K562 (cell line): Measurements from ENCODE around the gene SLIT1. TPM values are rescaled to one million over a fixed set of nuclear protein-coding genes. Genes with fewer than 3 reads are reported as not detected.

Experiments
- ATAC-seq: fragments of 200-7000 bp; cut with Tn5 transposase; 3 replicates; pipeline ENCODE4 v1.9.1; 2020; ENCODE audit warnings: moderate library complexity
- BruUV-seq: library from RNA; stranded (reverse); fragments of 400-500 nt; replicated peaks from 2 replicates; lab custom pipeline; 2021; lab: Mats Ljungman, UMichigan
- CTCF ChIA-PET: fragments of 300-600 bp; formaldehyde crosslinking; extraction: SDS; loops from one replicate; lab custom pipeline; 2021; ENCODE audit warnings: low intra/inter-chr PET ratio; lab: Yijun Ruan, JAX
- POLR2A ChIA-PET: fragments of 300-600, 350-650 bp; sonication (Branson Sonifier 250); formaldehyde crosslinking; extraction: SDS; loops from one replicate; lab custom pipeline; 2021; ENCODE audit warnings: antibody characterized with exemption, inconsistent platforms; lab: Yijun Ruan, JAX
- DNase-seq, 4 experiments: peaks; one replicate each; pipeline versions ENCODE4 v3.0.0 to v3.0.0-alpha.2; 2011 to 2018; ENCODE audit warnings: low spot score in 3 of 4, mixed read lengths in 3 of 4; ENCODE audit errors: extremely low read depth in 1 of 4
- FAIRE-seq: peaks from 2 replicates; lab custom pipeline; 2011; peaks lifted over from hg19 to GRCh38; lab: Jason Lieb, UNC
- H2AFZ ChIP-seq: 2 replicates; pipeline ENCODE4 v1.6.0; 2011; ENCODE audit warnings: low read depth, low read length, control low read depth, inconsistent platforms
- H3K27ac ChIP-seq: fragments of 200-600 bp; 3 replicates; pipeline ENCODE4 v1.8.0; 2011; ENCODE audit warnings: low read depth, mild to moderate bottlenecking, control low read depth, inconsistent platforms, low read length, moderate library complexity, mixed read lengths; ENCODE audit errors: extremely low read depth
- H3K27me3 ChIP-seq, 2 experiments: fragments of 300-600 bp in 1 of 2; 2 replicates in 1 of 2; 3 replicates in 1 of 2; pipeline versions ENCODE4 v1.6.0 to v1.8.0; 2011; ENCODE audit warnings: inconsistent platforms in 2 of 2, low read length in 2 of 2, mild to moderate bottlenecking in 1 of 2, mixed read lengths in 1 of 2, moderate library complexity in 1 of 2; ENCODE audit not compliant: control insufficient read depth in 2 of 2, insufficient read depth in 2 of 2
- H3K36me3 ChIP-seq: fragments of 300-600 bp; 3 replicates; pipeline ENCODE4 v1.8.0; 2011; ENCODE audit warnings: mild to moderate bottlenecking, low read length, inconsistent platforms; ENCODE audit not compliant: control insufficient read depth, insufficient read depth
- H3K4me1 ChIP-seq, 2 experiments: fragments of 200-600 bp in 1 of 2; replicated peaks in 1 of 2; 2 replicates in 1 of 2; 3 replicates in 1 of 2; pipeline versions ENCODE4 v1.5.1 to v1.8.0; 2011; ENCODE audit warnings: inconsistent platforms in 2 of 2, low read length in 2 of 2, mild to moderate bottlenecking in 1 of 2, mixed read lengths in 1 of 2, moderate library complexity in 1 of 2; ENCODE audit not compliant: control insufficient read depth in 2 of 2, insufficient read depth in 2 of 2
- H3K4me2 ChIP-seq: 2 replicates; pipeline ENCODE4 v1.6.1; 2011; ENCODE audit warnings: low read length, control low read depth, inconsistent platforms, mixed read lengths; ENCODE audit not compliant: insufficient read depth
- H3K4me3 ChIP-seq: fragments of 200-600 bp; sonication (generic), shearing (Covaris generic); 2 replicates; pipeline ENCODE4 v1.5.1; 2016; ENCODE audit warnings: control low read depth, inconsistent platforms
- H3K79me2 ChIP-seq: fragments of 200-600 bp; 3 replicates; pipeline ENCODE4 v1.8.0; 2011; ENCODE audit warnings: low read length, inconsistent platforms; ENCODE audit not compliant: control insufficient read depth, insufficient read depth
- H3K9ac ChIP-seq, 2 experiments: 2 replicates each; pipeline versions ENCODE4 v1.6.0 to v1.6.1; 2011; ENCODE audit warnings: low read depth in 2 of 2, low read length in 2 of 2, control low read depth in 1 of 2, inconsistent platforms in 1 of 2, mild to moderate bottlenecking in 1 of 2, mixed read lengths in 1 of 2; ENCODE audit not compliant: insufficient read depth in 1 of 2
- H3K9me1 ChIP-seq: one replicate; pipeline ENCODE4 v1.6.0; 2011; ENCODE audit warnings: inconsistent platforms, mild to moderate bottlenecking, low read length, moderate library complexity; ENCODE audit not compliant: control insufficient read depth, insufficient read depth
- H3K9me3 ChIP-seq: replicated peaks from 2 replicates; pipeline ENCODE4 v1.5.1; 2011; ENCODE audit warnings: low read depth, low read length, inconsistent platforms; ENCODE audit not compliant: control insufficient read depth, insufficient read depth
- H4K20me1 ChIP-seq: replicated peaks from 2 replicates; pipeline ENCODE4 v1.6.1; 2011; ENCODE audit warnings: low read length, inconsistent platforms, mixed read lengths; ENCODE audit not compliant: control insufficient read depth, insufficient read depth
- CREM ChIP-seq: IDR thresholded peaks from 2 replicates; pipeline ENCODE4 v1.6.1; 2014; ENCODE audit warnings: antibody characterized with exemption, low read depth
- EP400 ChIP-seq: fragments of 450-650 bp; IDR thresholded peaks from 2 replicates; pipeline ENCODE4 v1.6.1; 2017; ENCODE audit warnings: antibody characterized with exemption, mild to moderate bottlenecking, moderate library complexity
- GABPB2 ChIP-seq: fragments of 250-450 bp; sonication (Bioruptor Pico); conservative IDR thresholded peaks from 2 replicates; pipeline ENCODE4 v1.5.1; 2021; ENCODE audit warnings: mild to moderate bottlenecking
- PCBP2 ChIP-seq: fragments of 200-400 bp; formaldehyde crosslinking; IDR thresholded peaks from 2 replicates; pipeline ENCODE4 v1.6.1; 2018; ENCODE audit warnings: low read length, low read depth, mild to moderate bottlenecking, moderate library complexity; ENCODE audit not compliant: poor library complexity, severe bottlenecking
- POLR2H ChIP-seq: IDR thresholded peaks from 2 replicates; pipeline ENCODE4 v1.6.1; 2016; ENCODE audit warnings: missing genetic modification characterization, low read depth, mild to moderate bottlenecking, control low read depth, missing compliant biosample characterization, moderate library complexity
- SNRNP70 ChIP-seq: fragments of 200-400 bp; formaldehyde crosslinking; optimal IDR thresholded peaks from 2 replicates; pipeline ENCODE3; 2017; ENCODE audit warnings: low read depth, low read length
- ZNF431 ChIP-seq: sonication (generic); formaldehyde crosslinking; IDR thresholded peaks from 2 replicates; pipeline ENCODE4 v1.8.0; 2022; ENCODE audit warnings: mild to moderate bottlenecking, missing genetic modification reagents
- WGBS: fragments of 100-300 bp; shearing (Covaris generic); methylation state at CpG from one replicate; pipeline ENCODE4 v1.1.6; 2016; ENCODE audit warnings: low coverage, mixed read lengths; ENCODE audit not compliant: insufficient coverage; ENCODE audit errors: missing lambda C conversion rate; 5-methylcytosine and 5-hydroxymethylcytosine counted together
- in situ Hi-C: fragments of 300-500 bp; cut with MboI; formaldehyde crosslinking; loops from 4 replicates; pipeline ENCODE4 v1.15.0; 2018; ENCODE audit warnings: inconsistent platforms, mixed read lengths
- intact Hi-C: fragments of 100-400 bp; cut with micrococcal nuclease; formaldehyde crosslinking; loops from 2 replicates; pipeline ENCODE4 v1.14.2; 2022
- polyA plus RNA-seq, 8 experiments: library from polyadenylated mRNA; depleted of rRNA in 4 of 8; stranded (reverse) in 5 of 8; unstranded in 3 of 8; fragments of >200 nt; fragmentation: Nextera tagmentation in 2 of 8; fragmentation: Illumina TruSeq in 1 of 8; extraction: Ambion mirVana in 2 of 8; extraction: Trizol in 1 of 8; gene quantifications; 2 replicates each; pipeline versions ENCODE4 v1.2.1 to v1.2.3, GENCODE V29; 2011 to 2014; ENCODE audit warnings: inconsistent platforms in 1 of 8, missing spikeins in 1 of 8
- total RNA-seq, 7 experiments: library from RNA; depleted of rRNA in 6 of 7; stranded (reverse); fragments of >200 nt in 6 of 7; fragmentation: Illumina TruSeq in 2 of 7; extraction: Trizol in 2 of 7; gene quantifications; 2 replicates each; pipeline versions ENCODE4 v1.2.1 to v1.2.3, GENCODE V29; 2011 to 2021; ENCODE audit warnings: low replicate concordance in 1 of 7
- TF ChIP-seq, protein P1 (sequence below): fragments of 450-650 bp; IDR thresholded peaks from 2 replicates; pipeline ENCODE4 v1.6.1; 2017; ENCODE audit warnings: antibody characterized with exemption

SLIT1 gene
- total and polyA plus RNA-seq, 9 of the 15 experiments (the other 6 are each of a cell fraction or from before 2014, with no cell fraction given) = 0.01 to 0.11 (median 0.04) TPM; not detected in 3

- no peak for DNase-seq
- Histone ChIP-seq H2AFZ (no peak overlapping the region), H3K79me2 (no peaks in the 10 kb centered on the region), H4K20me1 (no peaks in the 10 kb centered on the region; the same call in 1 of the 2 replicates), H3K9ac (no peak overlapping the region), H3K4me3 (no peak overlapping the region), H3K27ac (no peak overlapping the region), H3K36me3 (no peaks in the 10 kb centered on the region), H3K9me3 (no peaks in the 10 kb centered on the region), H3K4me1 (no peaks in the 10 kb centered on the region), H3K4me2 (no peak overlapping the region), H3K27me3 (peaks cover 2 to 65% of the 10 kb centered on the region in 2 experiments; a peak in 4 of 5 replicates), H3K9me1 (no peaks in the 10 kb centered on the region)
- ATAC-seq = no peak
- BruUV-seq = no TSS peak
- in situ Hi-C loops (no loop called here), intact Hi-C loops (no loop called here)
- WGBS = 2% methylated on average over 8 of the region's 8 CpGs
- TF ChIP-seq ZNF431 (CRISPR knock-in tag) = no peak
- TF ChIP-seq PCBP2 = no peak
- no peak for TF ChIP-seq GABPB2 (CRISPR knock-in tag)
- TF ChIP-seq, protein P1, sequence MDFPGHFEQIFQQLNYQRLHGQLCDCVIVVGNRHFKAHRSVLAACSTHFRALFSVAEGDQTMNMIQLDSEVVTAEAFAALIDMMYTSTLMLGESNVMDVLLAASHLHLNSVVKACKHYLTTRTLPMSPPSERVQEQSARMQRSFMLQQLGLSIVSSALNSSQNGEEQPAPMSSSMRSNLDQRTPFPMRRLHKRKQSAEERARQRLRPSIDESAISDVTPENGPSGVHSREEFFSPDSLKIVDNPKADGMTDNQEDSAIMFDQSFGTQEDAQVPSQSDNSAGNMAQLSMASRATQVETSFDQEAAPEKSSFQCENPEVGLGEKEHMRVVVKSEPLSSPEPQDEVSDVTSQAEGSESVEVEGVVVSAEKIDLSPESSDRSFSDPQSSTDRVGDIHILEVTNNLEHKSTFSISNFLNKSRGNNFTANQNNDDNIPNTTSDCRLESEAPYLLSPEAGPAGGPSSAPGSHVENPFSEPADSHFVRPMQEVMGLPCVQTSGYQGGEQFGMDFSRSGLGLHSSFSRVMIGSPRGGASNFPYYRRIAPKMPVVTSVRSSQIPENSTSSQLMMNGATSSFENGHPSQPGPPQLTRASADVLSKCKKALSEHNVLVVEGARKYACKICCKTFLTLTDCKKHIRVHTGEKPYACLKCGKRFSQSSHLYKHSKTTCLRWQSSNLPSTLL = no peak
- TF ChIP-seq EP400 = no peak
- no peak for TF ChIP-seq CREM
- no peak for TF ChIP-seq POLR2H (tag)
- TF ChIP-seq SNRNP70 = no peak
- POLR2A ChIA-PET = no interaction called here
- no peak for FAIRE-seq
- CTCF ChIA-PET = no interaction called here
These were observed 86.7 kb downstream of the SLIT1 start for GRCh38 chr10:97099089-97099488.
